ENCODE data around the gene BBS1. TPM values are rescaled to one million over a fixed set of nuclear protein-coding genes. Genes with fewer than 3 reads are reported as not detected.
A peak's percentile ranks its signal among the peaks of the same experiment; 100 is the strongest.

The BBS1 gene
- total and polyA plus RNA-seq, 5 experiments from 2014 or later: 9.4 to 32.8 (median 11.9) TPM

DNA sequence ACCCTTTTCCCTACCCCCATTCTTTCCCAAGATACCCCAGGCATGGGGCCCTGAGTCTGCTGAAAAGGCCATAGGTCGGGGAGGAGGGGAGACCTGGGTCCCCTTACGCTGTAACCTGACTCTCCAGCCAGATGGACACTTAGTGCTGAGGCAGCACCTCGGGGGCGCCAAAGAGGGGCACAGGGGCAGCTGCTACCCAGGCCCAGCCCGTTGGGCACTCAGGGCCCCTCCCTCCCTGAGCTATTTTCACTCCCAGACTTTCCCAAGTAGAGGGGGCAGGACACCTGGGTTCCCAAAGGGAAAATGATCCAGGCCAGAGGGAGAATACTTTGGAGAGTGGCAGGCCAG is 37.2 kb downstream of the BBS1 start:
- POLR2A ChIA-PET: interaction anchor here (2.9 kb wide), 1 partner anchor 16 kb away, joined by 10 read pairs; no protein-coding TSS in a partner anchor
- H3K4me3 Mint-ChIP-seq: peak overlapping the region in 4 of 10 donors; percentile 22 to 88 (median 36)
- peaks cover 24 to 31% (median 28%) of the 10 kb centered on the region in 4 donors for H3K4me1 Mint-ChIP-seq
- DNase-seq: no peak
- no peaks in the 10 kb centered on the region for H3K9me3 Mint-ChIP-seq
- H3K36me3 Mint-ChIP-seq: peaks cover 0 to 6% (median 0%) of the 10 kb centered on the region in 3 donors
- peak overlapping the region in 1 of 10 donors; percentile 15 for H3K27ac Mint-ChIP-seq
- no peak for ATAC-seq
- H3K27me3 Mint-ChIP-seq: no peaks in the 10 kb centered on the region

- H3K27ac Mint-ChIP-seq: peak overlapping the region in 1 of 10 donors; percentile 15
- H3K9me3 Mint-ChIP-seq: no peaks in the 10 kb centered on the region
- H3K4me1 Mint-ChIP-seq: peaks cover 21 to 28% (median 24%) of the 10 kb centered on the region in 4 donors
- peak overlapping the region in 7 of 10 donors; percentile 11 to 62 (median 25) for H3K4me3 Mint-ChIP-seq
- ATAC-seq (no peak), DNase-seq (no peak)
- POLR2A ChIA-PET: no interaction called here
- no peaks in the 10 kb centered on the region for H3K27me3 Mint-ChIP-seq
- H3K36me3 Mint-ChIP-seq: peaks cover 0 to 3% (median 0%) of the 10 kb centered on the region in 3 donors
Observed at GRCh38 chr11:66548041-66548440, 37.6 kb downstream of the BBS1 start.

DNA sequence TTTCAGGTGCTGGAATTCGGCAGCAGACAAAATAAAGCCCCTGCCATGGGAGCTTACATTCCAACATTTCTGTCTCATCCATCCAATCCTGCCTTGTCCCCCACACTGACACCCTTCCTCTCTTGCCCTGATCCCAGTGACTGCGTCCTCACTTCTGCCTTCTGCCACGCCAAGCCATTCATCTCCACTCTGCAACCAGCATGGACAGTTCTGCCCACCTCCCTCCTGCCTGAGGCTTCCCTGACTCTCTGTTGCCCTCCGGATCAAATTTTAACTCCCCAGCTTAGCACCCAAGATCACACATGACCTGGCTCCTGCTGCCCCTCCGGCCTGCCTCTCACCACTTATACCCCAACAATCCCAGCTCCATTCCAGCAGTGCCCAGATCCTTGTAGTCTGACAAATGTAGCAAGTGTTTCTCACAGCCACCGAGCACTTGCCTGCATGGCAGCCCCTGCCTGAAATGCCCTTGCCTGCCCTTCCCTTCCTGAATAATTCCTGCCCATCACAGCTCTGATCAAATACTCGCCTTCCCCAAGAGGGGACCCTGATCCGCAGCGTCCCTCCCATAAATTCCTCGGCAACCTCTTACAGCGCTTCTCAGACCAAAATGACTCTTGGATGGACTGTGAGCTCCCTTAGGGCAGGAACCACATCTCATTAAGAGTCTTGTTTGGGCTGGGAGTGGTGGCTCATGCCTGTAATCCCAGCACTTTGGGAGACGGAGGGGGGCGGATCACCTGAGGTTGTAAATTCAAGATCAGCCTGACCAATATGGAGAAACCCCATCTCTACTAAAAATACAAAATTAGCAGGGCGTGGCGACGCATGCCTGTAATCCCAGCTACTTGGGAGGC is 38.6 kb downstream of the BBS1 start:
- DNase-seq: no peak
- no peaks in the 10 kb centered on the region for H3K9me3 Mint-ChIP-seq
- no peaks in the 10 kb centered on the region for H3K36me3 Mint-ChIP-seq
- H3K4me1 Mint-ChIP-seq: peaks cover 13 to 18% (median 16%) of the 10 kb centered on the region in 4 donors
- peak overlapping the region in 2 of 10 donors; percentile 6 to 10 for H3K27ac Mint-ChIP-seq
- POLR2A ChIA-PET: interaction anchor here (0.6 to 0.7 kb wide), 2 partner anchors 45 to 77 kb away, joined by 3 to 4 read pairs; no protein-coding TSS in a partner anchor
- no peaks in the 10 kb centered on the region for H3K27me3 Mint-ChIP-seq
- peak overlapping the region in 4 of 10 donors; percentile 17 to 68 (median 64) for H3K4me3 Mint-ChIP-seq
- ATAC-seq: no peak

- Mint-ChIP-seq H3K27ac (peak overlapping the region in 1 of 10 donors; percentile 53), H3K27me3 (no peaks in the 10 kb centered on the region), H3K4me1 (peaks cover 7 to 12% (median 11%) of the 10 kb centered on the region in 4 donors), H3K36me3 (no peaks in the 10 kb centered on the region), H3K4me3 (no peak overlapping the region), H3K9me3 (no peaks in the 10 kb centered on the region)
- DNase-seq: no peak
- POLR2A ChIA-PET: interaction anchor here (0.6 to 1.2 kb wide), 4 partner anchors 19 to 1329 kb away, joined by 3 to 6 read pairs (median 4); partner anchors contain the start of gene CTSF
- no peak for ATAC-seq
Observed at GRCh38 chr11:66549696-66550095, 39.3 kb downstream of the BBS1 start.

- H3K4me1 Mint-ChIP-seq: peaks cover 0 to 7% (median 6%) of the 10 kb centered on the region in 4 donors
- no peaks in the 10 kb centered on the region for H3K9me3 Mint-ChIP-seq
- H3K27ac Mint-ChIP-seq: peak overlapping the region in 1 of 10 donors; percentile 27
- no peak overlapping the region for H3K4me3 Mint-ChIP-seq
- ATAC-seq (no peak), DNase-seq (no peak)
- no peaks in the 10 kb centered on the region for H3K36me3 Mint-ChIP-seq
- POLR2A ChIA-PET: interaction anchor here (0.6 to 1.2 kb wide), 2 partner anchors 9 to 18 kb away, joined by 3 read pairs; partner anchors contain the start of gene CTSF
- peaks cover 0 to 7% (median 0%) of the 10 kb centered on the region in 5 donors for H3K27me3 Mint-ChIP-seq
Observed at GRCh38 chr11:66550887-66551286, 40.5 kb downstream of the BBS1 start.

DNA sequence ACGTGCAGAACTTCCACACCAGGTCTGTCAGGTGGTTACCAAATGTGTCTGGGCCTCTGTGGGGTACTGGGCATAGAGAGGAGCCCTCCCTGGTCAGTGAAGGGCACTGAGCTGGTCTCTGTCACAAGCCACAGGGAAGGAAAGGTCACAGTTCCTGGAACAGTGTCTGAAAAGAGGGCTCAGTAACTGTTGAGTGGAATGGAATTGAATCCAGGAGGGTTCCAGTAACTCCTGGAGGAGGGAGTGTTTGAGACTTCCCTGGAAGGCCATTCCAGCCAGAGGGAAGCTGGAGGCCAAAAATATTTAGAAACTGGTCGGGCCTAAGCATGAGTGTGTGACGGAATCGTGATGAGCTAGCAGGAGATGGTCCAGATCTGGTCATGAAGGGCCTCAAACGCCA is 44.2 kb downstream of the BBS1 start:
- ATAC-seq (no peak), DNase-seq (no peak)
- no peaks in the 10 kb centered on the region for H3K9me3 Mint-ChIP-seq
- POLR2A ChIA-PET: interaction anchor here (1.0 kb wide), 1 partner anchor 9 kb away, joined by 3 read pairs; the partner anchor contains the start of gene ZDHHC24
- peak overlapping the region in 1 of 10 donors; percentile 11 for H3K27ac Mint-ChIP-seq
- H3K4me3 Mint-ChIP-seq: no peak overlapping the region
- peaks cover 0 to 6% (median 2%) of the 10 kb centered on the region in 4 donors for H3K4me1 Mint-ChIP-seq
- H3K36me3 Mint-ChIP-seq: peaks cover 0 to 2% (median 0%) of the 10 kb centered on the region in 3 donors
- peaks cover 0 to 21% (median 8%) of the 10 kb centered on the region in 5 donors for H3K27me3 Mint-ChIP-seq

- POLR2A ChIA-PET: interaction anchor here (1.0 kb wide), 1 partner anchor 10 kb away, joined by 3 read pairs; the partner anchor contains the start of gene ZDHHC24
- H3K4me1 Mint-ChIP-seq: peaks cover 0 to 7% (median 2%) of the 10 kb centered on the region in 4 donors
- peaks cover 0 to 21% (median 8%) of the 10 kb centered on the region in 5 donors for H3K27me3 Mint-ChIP-seq
- DNase-seq: no peak
- no peak overlapping the region for H3K4me3 Mint-ChIP-seq
- peaks cover 0 to 2% (median 0%) of the 10 kb centered on the region in 3 donors for H3K36me3 Mint-ChIP-seq
- no peak overlapping the region for H3K27ac Mint-ChIP-seq
- ATAC-seq: no peak
- H3K9me3 Mint-ChIP-seq: no peaks in the 10 kb centered on the region
Observed at GRCh38 chr11:66555416-66555815, 45.0 kb downstream of the BBS1 start.

GRCh38 chr11:66556086-66556485 is 45.7 kb downstream of the BBS1 start:
- peaks cover 0 to 21% (median 8%) of the 10 kb centered on the region in 5 donors for H3K27me3 Mint-ChIP-seq
- POLR2A ChIA-PET: no interaction called here
- no peak for DNase-seq
- H3K9me3 Mint-ChIP-seq: no peaks in the 10 kb centered on the region
- H3K36me3 Mint-ChIP-seq: peaks cover 0 to 2% (median 0%) of the 10 kb centered on the region in 3 donors
- H3K4me3 Mint-ChIP-seq: no peak overlapping the region
- peaks cover 0 to 8% (median 2%) of the 10 kb centered on the region in 4 donors for H3K4me1 Mint-ChIP-seq
- ATAC-seq: no peak
- H3K27ac Mint-ChIP-seq: peak overlapping the region in 1 of 10 donors; percentile 59

- POLR2A ChIA-PET: interaction anchor here (1.2 kb wide), 1 partner anchor 12 kb away, joined by 4 read pairs; the partner anchor contains the start of gene ZDHHC24
- Mint-ChIP-seq H3K9me3 (no peaks in the 10 kb centered on the region), H3K27me3 (peaks cover 0 to 21% (median 8%) of the 10 kb centered on the region in 5 donors), H3K27ac (no peak overlapping the region), H3K4me1 (peaks cover 0 to 8% (median 2%) of the 10 kb centered on the region in 4 donors), H3K36me3 (peaks cover 0 to 2% (median 0%) of the 10 kb centered on the region in 3 donors), H3K4me3 (peak overlapping the region in 1 of 10 donors; percentile 14)
- DNase-seq (no peak), ATAC-seq (no peak)
Observed at GRCh38 chr11:66557733-66558326, 47.4 kb downstream of the BBS1 start.

DNA sequence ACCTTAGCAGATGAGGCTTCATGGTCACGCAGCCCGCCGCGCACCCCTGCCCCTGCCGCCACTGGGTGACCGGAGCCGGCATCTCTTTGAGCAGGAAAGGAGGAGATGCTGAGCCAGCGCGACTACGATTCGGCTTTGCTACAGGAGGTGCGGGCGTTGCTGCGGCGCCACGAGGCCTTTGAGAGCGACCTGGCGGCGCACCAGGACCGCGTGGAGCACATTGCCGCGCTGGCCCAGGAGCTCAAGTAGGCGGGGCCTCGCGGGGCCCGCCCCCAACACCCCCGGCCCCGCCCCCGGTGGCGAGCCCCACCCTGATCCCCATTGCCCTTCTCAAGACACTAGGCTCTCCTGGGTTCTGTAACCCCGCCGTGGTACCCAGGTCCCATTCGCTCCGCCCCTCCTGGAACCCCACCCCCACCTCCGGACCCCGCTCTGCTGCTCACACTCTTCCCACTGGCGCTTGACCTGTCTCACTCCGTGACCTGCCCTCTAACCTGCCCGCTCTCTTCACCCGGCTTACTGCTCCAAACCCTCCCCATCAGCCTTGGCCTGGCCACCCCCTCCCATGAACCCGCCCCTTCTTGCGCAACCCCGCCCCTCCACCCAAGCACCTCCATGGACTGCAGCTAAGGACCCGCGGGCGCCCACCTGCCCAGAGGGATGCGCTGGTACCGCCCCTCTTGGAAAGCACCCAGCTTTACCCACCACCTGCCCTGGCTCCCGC is 48.9 kb downstream of the BBS1 start:
- ATAC-seq: peak; percentile 82 to 93
- Mint-ChIP-seq H3K36me3 (peaks cover 0 to 2% (median under 1%) of the 10 kb centered on the region in 3 donors), H3K9me3 (no peaks in the 10 kb centered on the region), H3K4me1 (peaks cover 0 to 8% (median 2%) of the 10 kb centered on the region in 4 donors), H3K4me3 (peak overlapping the region in 7 of 10 donors; percentile 2 to 54 (median 34)), H3K27ac (no peak overlapping the region), H3K27me3 (peaks cover 0 to 21% (median 8%) of the 10 kb centered on the region in 5 donors)
- POLR2A ChIA-PET: interaction anchor here (0.6 to 1.8 kb wide), 5 partner anchors 9 to 834 kb away, joined by 3 to 6 read pairs (median 4); partner anchors contain the start of genes ACTN3, CTSF and ZDHHC24
- peak in 6 of 10 donors; percentile 18 to 49 (median 31) for DNase-seq

DNA sequence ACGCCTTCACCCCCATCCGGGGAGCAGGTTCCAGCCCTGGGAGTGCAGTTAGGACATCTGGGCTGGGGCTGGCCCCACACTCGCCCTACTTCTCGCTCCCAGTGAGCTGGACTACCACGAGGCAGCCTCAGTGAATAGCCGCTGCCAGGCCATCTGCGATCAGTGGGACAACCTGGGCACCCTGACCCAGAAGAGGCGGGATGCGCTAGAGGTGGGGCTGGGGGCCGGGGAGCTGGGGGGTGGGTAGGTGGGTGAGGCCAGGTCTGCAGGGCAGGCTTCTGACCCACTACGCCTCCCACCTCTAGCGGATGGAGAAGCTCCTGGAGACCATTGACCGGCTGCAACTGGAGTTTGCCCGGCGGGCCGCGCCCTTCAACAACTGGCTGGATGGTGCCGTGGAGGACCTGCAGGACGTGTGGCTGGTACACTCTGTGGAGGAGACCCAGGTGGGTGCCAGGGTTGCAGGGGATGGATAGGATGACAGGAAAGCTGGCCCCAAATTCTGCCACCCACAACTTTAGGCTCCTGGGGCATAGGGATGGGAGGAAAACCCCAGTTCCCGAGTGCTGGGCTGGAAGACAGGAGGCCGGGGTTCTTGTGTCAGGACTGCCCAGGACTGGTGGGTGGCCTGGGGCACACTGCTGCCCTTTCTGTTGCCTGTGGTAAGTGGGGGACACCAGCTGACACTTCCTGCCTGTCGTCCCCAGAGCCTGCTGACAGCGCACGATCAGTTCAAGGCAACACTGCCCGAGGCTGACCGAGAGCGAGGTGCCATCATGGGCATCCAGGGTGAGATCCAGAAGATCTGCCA is 49.6 kb downstream of the BBS1 start:
- POLR2A ChIA-PET: interaction anchor here (0.6 to 1.8 kb wide), 7 partner anchors 8 to 833 kb away, joined by 3 to 6 read pairs (median 4); partner anchors contain the start of genes ACTN3, CTSF and ZDHHC24
- Mint-ChIP-seq H3K4me3 (peak overlapping the region in 1 of 10 donors; percentile 40), H3K4me1 (peaks cover 0 to 10% (median 2%) of the 10 kb centered on the region in 4 donors), H3K9me3 (no peaks in the 10 kb centered on the region), H3K27ac (no peak overlapping the region), H3K36me3 (peaks cover 0 to 2% (median 2%) of the 10 kb centered on the region in 3 donors), H3K27me3 (peaks cover 0 to 21% (median 8%) of the 10 kb centered on the region in 5 donors)
- ATAC-seq (no peak), DNase-seq (no peak)

Measured in naive thymus-derived CD8-positive, alpha-beta T cell (primary cell).